ENCODE results near the gene FBXL14. TPM values are rescaled to one million over a fixed set of nuclear protein-coding genes. Genes with fewer than 3 reads are reported as not detected.

The FBXL14 gene
- total and polyA plus RNA-seq, 2 of the 13 experiments (the other 11 are each of a cell fraction or from before 2014, with no cell fraction given), result 7.0 to 7.4 TPM

GRCh38 chr12:1594006-1594260 is 448 bp downstream of the FBXL14 start (continued):
- TF ChIP-seq ZNF768 (CRISPR knock-in tag; IDR thresholded peaks at IDR 0.05), result no peak
- 0 out of 2 replicates have a peak, but pooled peaks have one; percentile 15 for TF ChIP-seq CHCHD3 (CRISPR knock-in tag; IDR thresholded peaks at IDR 0.05)
- TF ChIP-seq SYNCRIP (IDR thresholded peaks at IDR 0.05; ENCODE audit: insufficient read depth, low read depth, low read length), result no peak
- no peak for TF ChIP-seq SNAI1 (CRISPR knock-in tag; IDR thresholded peaks at IDR 0.05; ENCODE audit: borderline replicate concordance)
- no peak for TF ChIP-seq ZNF687 (CRISPR knock-in tag; IDR thresholded peaks at IDR 0.05)
- no peak for TF ChIP-seq RCOR2 (CRISPR knock-in tag; IDR thresholded peaks at IDR 0.05)
- TF ChIP-seq TCF7 (IDR thresholded peaks at IDR 0.05; ENCODE audit: low read depth), result no peak
- 0 out of 2 replicates have a peak, but pooled peaks have one; percentile 8 for TF ChIP-seq MXD3 (CRISPR knock-in tag; IDR thresholded peaks at IDR 0.05)
- TF ChIP-seq ZBTB3 (CRISPR knock-in tag; IDR thresholded peaks at IDR 0.05; ENCODE audit: borderline replicate concordance, low read depth), result no peak
- TF ChIP-seq ZFP82 (CRISPR knock-in tag; IDR thresholded peaks at IDR 0.05; ENCODE audit: borderline replicate concordance), result peak; percentile 44; the same call in 1 of the 2 replicates
- no peak for TF ChIP-seq POLR2AphosphoS5 (IDR thresholded peaks at IDR 0.05; ENCODE audit: low read depth, low read length)
- TF ChIP-seq, protein P1, sequence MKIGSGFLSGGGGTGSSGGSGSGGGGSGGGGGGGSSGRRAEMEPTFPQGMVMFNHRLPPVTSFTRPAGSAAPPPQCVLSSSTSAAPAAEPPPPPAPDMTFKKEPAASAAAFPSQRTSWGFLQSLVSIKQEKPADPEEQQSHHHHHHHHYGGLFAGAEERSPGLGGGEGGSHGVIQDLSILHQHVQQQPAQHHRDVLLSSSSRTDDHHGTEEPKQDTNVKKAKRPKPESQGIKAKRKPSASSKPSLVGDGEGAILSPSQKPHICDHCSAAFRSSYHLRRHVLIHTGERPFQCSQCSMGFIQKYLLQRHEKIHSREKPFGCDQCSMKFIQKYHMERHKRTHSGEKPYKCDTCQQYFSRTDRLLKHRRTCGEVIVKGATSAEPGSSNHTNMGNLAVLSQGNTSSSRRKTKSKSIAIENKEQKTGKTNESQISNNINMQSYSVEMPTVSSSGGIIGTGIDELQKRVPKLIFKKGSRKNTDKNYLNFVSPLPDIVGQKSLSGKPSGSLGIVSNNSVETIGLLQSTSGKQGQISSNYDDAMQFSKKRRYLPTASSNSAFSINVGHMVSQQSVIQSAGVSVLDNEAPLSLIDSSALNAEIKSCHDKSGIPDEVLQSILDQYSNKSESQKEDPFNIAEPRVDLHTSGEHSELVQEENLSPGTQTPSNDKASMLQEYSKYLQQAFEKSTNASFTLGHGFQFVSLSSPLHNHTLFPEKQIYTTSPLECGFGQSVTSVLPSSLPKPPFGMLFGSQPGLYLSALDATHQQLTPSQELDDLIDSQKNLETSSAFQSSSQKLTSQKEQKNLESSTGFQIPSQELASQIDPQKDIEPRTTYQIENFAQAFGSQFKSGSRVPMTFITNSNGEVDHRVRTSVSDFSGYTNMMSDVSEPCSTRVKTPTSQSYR (CRISPR knock-in tag; IDR thresholded peaks at IDR 0.05; ENCODE audit: borderline replicate concordance), result peak; percentile 31; the same call in 1 of the 2 replicates
- no peak for TF ChIP-seq ZNF17 (CRISPR knock-in tag; IDR thresholded peaks at IDR 0.05)
- TF ChIP-seq FOXK2 (IDR thresholded peaks at IDR 0.05), result no peak
- TF ChIP-seq, protein P2, sequence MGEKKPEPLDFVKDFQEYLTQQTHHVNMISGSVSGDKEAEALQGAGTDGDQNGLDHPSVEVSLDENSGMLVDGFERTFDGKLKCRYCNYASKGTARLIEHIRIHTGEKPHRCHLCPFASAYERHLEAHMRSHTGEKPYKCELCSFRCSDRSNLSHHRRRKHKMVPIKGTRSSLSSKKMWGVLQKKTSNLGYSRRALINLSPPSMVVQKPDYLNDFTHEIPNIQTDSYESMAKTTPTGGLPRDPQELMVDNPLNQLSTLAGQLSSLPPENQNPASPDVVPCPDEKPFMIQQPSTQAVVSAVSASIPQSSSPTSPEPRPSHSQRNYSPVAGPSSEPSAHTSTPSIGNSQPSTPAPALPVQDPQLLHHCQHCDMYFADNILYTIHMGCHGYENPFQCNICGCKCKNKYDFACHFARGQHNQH (CRISPR knock-in tag; IDR thresholded peaks at IDR 0.05), result 0 out of 2 replicates have a peak, but pooled peaks have one; percentile 7
- TF ChIP-seq, protein P3, sequence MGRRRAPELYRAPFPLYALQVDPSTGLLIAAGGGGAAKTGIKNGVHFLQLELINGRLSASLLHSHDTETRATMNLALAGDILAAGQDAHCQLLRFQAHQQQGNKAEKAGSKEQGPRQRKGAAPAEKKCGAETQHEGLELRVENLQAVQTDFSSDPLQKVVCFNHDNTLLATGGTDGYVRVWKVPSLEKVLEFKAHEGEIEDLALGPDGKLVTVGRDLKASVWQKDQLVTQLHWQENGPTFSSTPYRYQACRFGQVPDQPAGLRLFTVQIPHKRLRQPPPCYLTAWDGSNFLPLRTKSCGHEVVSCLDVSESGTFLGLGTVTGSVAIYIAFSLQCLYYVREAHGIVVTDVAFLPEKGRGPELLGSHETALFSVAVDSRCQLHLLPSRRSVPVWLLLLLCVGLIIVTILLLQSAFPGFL (CRISPR knock-in tag; IDR thresholded peaks at IDR 0.05), result no peak
- TF ChIP-seq, protein P4, sequence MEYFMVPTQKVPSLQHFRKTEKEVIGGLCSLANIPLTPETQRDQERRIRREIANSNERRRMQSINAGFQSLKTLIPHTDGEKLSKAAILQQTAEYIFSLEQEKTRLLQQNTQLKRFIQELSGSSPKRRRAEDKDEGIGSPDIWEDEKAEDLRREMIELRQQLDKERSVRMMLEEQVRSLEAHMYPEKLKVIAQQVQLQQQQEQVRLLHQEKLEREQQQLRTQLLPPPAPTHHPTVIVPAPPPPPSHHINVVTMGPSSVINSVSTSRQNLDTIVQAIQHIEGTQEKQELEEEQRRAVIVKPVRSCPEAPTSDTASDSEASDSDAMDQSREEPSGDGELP (IDR thresholded peaks at IDR 0.05; ENCODE audit: borderline replicate concordance, low read depth), result no peak
- no peak; the same call in 1 of the 2 replicates for TF ChIP-seq DNMT1 (CRISPR knock-in tag; IDR thresholded peaks at IDR 0.05)
- TF ChIP-seq ZNF652 (CRISPR knock-in tag; IDR thresholded peaks at IDR 0.05; ENCODE audit: borderline replicate concordance, low read depth), result no peak
- 0 out of 2 replicates have a peak, but pooled peaks have one; percentile 28 for TF ChIP-seq E2F5 (CRISPR knock-in tag; conservative IDR thresholded peaks at IDR 0.05)

Data from HepG2 (cell line).